ENCODE data around the gene HDAC5.

The HDAC5 gene

DNA sequence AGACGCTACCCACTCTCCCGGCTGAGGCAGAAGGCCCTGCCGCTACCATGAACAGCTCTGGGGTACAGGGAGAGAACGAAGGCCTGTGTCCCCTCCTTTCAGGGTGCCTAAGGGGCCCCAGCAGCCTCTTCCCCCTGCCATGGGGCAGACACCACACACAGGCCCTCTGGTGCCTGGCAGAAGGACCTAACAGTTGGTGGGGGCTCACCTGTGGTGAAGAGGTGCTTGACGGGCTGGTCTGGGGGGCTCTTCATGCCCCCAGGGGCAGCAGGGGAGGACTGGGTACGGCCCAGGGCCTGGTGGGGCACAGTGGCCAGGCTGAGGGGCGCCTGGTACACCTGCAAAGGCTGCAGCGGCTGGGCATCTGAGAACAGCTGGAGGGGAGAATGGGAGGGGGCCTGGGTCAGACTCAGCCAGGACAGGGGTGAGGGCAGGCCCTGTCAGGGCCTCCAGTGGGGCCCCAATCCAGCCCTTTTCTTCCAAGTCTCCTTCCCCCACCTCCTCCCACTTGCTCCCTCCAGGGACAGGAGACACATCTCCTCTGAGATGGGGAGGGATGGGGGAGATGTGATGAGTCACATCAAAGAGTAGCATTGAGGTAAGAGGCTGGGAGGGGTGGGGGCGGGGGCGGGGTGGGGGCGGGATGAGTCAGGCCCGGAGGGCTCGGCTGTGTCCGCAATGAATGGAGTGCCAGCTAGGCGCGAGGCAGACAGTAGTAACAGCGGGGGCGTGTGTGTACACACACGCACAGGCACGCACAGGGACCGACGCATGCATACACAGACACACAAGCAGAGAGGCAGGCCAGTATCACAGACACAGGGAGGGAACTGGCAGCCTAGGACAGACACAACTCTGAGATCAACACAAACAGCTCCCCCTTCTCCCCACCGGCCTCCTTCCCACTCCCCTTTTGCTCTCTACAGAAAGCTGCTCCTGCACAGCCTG, 36.8 kb downstream of the HDAC5 start:
- no peak for DNase-seq

DNA sequence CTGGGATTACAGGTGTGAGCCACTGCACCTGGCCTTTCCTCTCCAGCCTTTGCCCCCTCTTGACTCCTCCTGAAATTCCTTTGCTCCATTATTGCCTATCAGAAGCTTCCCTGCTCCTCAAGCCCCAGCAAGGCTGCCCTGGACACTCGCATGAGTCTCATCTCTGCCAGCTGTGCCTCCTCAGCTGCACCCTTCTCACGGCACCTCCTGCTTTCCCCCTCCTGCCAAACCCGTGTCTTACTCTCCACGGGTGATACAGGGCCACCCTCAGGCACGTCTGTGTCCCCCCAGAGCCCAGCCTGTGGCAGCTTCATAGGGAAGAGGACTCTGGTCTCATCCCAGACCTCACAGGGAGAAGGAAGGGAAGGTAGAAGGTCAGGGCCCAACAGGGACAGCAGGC, 37.5 kb downstream of the HDAC5 start:
- DNase-seq = no peak

DNA sequence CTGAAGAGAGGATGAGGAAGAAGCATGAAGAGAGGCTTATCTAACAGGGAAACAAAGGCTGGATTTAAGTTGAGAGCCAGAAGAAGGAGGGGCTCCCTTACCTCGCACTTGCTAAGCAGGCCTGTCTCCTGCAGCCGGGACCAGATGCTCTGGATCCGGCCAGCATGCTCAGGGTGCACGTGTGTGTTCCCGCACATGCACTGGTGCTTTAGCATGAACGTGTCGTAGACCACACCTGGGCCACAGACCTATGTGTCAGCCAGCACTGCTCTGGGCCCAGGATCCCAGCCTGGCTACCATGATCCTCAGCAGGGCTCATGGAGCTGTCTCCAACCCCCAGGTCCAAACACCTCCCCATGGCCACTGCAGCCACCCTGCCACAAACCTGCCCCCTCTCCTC, 38.5 kb downstream of the HDAC5 start:
- no peak for DNase-seq

DNA sequence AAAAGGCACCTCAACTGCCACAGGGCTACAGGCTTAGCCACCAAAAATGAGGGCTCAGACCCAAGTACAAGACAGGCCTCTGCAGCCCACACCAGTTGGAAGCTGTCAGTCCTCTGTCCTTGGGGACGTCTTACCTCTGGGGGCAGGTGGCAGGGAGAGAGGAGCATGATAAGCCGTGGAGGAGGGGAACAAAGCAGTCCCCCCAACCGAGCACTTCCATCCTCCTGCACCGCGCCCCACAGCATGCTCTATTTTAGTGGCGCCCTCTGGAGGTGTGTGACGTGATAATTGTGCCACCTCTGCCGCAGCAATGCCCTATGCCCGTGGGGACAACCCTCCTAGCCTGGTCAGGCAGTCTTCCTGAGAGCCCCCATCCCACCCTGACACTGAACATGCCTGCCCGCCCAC, 39.3 kb downstream of the HDAC5 start:
- DNase-seq = no peak

DNA sequence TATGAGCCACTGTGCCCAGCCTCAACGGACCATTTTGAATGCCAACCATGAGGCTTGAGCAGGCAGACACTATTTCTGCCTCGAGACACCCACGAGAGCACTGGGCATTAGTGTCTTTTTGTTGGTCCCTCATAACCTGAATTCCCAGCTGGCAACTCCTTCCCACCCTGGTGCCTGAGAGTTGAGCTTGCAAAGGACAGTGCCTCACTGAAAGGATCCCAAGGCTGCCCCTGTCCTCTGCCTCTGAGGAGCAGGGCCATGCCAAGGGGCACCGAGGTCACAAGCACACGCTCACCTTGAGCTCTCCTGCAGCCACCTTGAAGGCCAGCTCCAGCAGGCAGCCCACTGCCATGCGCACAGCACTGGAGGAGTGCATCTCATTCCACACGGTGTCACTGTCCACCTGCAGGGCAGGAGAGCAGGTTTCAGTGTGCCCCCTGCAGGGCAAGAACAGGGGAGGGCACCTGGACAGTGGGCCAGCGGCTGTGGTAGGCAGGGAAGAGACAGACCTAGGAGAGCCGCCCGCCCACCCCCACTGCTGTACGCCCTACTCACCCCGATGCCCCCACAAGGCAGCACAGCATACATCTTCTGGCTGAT, 40.1 kb downstream of the HDAC5 start:
- DNase-seq = peak in 1 of 2 experiments; percentile 59

DNA sequence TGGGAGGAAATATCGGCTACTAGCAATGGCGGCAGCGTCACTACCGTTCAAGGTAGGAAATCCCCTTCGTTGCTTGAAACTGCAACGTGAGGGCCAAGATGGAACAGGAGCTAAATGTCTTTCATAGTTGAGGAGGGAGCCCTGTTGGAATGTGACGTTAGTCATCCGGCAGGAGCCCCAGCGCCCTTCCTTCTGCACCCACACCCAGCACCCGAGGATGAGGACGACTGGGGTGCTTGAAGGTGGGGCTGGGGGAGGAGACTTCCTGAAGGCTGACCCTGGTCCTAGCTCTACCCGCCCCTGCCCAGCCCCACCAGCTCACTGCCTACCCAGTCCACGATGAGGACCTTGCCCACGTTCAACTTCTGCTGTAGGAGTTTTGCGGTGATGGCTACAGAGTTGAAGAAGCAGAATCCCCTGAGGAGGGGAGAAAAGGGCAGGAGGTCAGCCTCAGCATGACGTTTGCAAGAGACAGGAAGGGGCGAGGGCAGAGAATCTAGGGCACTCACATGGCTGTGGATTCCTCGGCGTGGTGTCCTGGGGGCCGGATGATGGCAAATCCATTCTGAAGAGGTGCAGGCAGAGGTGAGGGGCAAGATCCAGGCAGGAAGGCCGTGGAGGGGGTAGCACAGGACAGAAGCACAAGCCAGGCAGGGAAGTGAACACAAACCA, 41.0 kb downstream of the HDAC5 start:
- DNase-seq = no peak

DNA sequence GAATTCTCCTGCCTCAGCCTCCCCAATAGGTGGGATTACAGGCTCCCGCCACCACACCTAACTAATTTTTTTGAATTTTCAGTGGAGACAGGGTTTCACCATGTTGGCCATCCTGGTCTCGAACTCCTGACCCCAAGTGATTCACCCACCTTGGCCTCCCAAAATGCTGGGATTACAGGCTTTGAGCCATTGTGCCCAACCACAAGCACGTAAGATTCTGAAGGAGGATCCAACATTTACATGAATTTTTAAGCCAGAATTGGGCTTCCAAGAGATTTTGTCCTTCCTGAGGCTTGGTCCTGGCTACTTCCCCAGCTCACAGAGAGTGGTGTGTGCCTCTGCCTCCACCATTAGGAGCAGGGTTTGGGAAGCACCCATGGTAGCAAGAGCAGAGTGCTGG, 41.8 kb downstream of the HDAC5 start:
- DNase-seq = no peak

DNA sequence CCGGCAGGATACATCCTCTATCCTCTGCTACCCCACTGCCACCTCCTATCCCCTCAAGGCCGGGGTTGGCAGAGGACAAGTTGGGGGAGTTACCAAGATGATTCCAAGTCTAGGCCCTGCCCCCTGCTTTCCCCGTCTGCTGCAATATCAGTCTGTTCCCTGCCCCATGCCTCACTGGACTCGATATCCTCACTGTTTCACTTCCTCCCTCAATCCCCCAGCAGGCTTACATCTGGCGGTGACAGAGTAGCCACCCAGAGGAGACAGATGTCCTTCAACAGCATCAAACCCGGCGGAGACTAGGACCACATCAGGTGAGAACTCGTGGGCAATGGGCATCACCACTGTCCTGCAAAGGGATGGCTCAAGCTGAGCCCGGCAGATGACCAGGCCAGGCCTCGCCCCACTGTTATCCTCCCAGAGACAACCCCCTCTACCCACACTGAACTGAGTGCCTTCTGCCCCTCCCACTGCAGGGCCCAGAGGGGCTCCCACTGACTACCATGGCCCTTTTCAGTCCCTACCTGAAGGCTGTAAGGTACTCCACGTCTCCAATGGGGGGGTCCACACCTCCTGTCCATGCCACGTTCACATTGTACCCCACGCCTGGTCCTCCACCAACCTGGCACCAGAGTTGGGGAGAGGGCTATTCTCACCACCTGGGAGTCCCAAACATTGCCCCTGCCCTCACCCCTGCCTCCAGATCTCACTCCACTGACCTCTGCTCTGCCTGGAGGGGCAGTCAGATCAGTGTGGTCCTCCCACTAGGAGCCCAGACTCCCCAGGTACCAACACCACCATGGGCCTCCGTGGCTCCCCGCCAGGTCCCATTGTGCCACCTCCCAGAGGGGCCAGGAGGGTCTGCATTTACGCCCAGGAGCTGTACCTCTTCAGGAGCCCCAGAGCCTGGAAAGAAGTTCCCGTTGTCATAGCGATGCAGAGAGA, 43.3 kb downstream of the HDAC5 start:
- no peak for DNase-seq

DNA sequence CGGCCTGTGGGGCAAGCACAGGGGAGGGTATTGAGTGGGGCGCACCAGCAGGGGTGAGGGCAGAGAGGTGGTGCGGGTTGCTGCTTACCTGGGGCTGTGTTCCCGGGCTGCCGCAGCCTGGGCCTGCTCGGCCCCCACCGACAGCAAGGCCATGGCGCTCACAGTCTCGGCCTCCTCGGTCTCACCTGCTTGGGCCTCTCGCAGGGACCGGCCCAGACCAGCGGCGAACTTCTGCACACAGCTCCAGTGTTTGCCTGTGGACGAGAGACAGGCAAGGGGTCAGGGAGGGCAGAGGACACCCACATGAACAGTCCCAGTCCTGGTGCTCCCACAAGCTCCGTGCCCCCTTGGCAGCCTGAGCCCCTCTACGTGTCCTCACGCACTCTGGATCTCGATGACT, 45.0 kb downstream of the HDAC5 start:
- no peak for DNase-seq

DNA sequence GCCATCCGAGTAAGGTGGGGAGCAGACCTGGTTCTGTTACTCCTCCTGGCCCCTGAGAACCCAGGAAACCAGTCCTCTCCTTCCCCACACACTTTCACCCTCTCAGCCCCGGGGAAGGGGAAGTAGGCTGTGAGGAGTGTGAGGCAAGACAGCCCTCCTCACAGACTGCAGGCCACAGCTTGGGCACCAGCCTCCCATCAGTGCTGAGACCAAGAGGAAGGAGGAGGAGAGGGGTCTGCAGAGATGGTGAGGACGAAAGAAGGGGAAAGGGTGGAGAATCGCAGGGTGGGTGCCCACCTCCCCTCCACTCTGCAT, 45.9 kb downstream of the HDAC5 start:
- DNase-seq = no peak

DNA sequence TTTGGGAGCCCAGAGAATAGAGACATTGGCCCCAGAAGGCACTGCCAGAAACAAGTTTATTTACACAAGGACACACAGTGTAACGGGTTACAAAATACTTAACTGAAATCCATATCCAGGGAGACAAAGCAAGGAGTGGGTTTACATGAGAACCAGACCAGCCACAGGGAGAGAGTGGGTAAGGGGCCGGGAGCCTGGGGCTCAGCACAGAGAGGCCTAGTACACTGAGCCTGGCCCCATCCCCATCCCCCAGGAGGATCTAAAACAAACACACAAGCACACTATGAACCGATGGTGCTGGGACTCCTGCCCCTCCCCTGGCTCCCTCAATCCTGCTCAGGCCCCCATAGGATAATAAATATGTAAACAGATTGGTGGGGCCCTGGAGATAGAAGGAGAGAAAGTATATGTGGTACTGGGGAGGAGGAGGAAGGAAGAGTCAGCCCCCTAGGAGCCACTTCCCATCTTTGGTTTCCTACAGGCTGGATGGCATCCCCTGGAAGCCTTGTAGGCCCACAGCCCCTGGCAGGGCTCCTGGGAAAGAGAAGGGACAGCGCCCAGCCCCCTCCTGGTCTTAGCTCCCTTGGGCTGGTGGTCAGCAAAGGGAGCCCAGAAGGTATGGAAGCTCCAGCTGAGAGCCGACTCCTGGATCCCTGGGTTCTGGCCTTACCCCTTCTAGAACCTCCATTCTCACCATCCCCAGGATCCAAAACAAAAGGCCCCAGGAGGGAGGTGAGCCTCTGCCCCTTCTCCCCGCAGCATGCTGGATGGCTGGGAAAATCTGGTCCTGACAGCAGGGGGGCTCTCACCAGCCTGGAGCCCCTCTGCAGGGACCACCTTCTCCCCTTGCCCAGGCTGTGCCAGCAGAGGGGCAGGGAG, 46.5 kb downstream of the HDAC5 start:
- DNase-seq = no peak

DNA sequence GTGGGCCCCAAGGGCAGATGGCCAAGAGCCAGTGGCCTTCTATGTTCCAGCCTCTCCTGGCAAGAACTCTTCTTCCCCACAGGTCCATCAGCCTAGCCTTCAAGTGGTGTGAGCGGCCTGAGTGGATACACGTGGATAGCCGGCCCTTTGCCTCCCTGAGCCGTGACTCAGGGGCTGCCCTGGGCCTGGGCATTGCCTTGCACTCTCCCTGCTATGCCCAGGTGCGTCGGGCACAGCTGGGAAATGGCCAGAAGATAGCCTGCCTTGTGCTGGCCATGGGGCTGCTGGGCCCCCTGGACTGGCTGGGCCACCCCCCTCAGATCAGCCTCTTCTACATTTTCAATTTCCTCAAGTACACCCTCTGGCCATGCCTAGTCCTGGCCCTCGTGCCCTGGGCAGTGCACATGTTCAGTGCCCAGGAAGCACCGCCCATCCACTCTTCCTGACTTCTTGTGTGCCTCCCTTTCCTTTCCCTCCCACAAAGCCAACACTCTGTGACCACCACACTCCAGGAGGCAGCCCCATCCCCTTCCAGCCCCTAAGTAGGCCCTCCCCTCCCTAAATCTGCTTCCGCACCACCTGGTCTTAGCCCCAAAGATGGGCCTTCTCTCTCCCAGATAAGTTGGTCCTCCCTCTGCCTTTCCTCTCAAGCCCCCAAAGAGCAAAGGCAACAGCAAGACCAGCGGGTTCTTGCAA, 47.7 kb downstream of the HDAC5 start:
- DNase-seq = no peak

DNA sequence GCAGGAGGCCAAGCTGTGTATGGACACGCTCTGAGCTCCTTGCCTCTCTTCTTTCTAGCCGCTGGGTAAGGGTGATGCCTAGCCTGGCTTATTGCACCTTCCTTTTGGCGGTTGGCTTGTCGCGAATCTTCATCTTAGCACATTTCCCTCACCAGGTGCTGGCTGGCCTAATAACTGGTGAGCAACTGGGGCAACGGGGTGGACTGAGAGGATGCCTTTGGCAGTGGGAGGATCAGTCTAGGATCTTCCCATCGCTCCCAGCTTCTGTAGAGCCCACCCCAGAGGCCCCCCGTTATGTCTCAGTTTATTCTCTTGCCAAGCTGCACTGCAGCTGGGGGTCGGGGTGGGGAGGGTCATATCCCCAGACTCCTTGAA, 48.5 kb downstream of the HDAC5 start:
- DNase-seq = no peak

DNA sequence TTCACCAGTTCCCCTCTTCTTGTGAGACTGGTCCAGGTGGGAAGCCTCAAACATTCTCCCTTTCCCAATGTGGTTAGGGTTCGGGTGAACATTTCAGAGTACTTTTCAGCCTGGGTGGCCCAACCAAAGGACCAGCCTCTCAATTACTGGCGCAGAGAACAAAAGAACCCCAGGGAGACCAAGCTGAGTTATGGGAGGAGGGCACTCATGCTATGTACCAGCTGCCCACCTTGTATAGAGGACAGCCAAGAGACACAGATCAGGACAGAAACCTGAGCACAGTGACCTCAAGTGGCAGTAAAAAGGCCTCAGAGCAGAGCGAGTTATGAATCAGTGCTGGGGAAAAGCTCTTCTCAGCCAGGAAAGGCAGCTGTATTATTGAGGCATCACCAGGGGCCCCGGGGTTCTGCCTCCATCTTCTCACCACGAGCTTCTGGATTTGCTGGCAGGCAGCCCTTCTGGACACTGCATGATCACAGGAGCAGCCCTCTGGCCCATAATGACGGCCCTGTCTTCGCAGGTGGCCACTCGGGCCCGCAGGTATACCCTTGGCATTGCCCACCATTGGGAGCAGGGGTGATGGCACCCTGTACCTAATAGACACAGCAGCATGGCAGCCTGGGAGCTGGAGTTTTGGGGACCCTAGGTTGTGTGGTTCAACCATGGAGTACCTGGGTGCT, 49.1 kb downstream of the HDAC5 start:
- DNase-seq = no peak

DNA sequence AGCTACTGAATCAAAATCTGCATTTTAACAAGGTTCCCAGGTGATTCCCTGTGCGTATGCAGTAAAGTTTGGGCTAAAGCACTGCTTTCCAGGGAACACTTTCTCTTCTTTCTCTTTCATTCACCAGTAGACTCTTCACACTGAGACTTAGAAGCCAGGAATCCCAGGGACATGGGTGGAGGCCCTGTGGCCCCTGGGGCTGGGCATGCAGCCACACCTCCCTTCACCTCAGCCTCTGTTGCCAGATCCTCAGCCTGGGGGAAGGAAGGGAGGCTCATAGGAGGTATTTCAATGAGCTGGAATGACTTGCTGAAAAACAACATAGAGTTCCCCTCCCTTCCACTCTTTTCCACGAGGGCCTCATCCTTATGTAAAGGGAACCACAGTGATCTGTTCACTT, 51.7 kb downstream of the HDAC5 start:
- DNase-seq = no peak

DNA sequence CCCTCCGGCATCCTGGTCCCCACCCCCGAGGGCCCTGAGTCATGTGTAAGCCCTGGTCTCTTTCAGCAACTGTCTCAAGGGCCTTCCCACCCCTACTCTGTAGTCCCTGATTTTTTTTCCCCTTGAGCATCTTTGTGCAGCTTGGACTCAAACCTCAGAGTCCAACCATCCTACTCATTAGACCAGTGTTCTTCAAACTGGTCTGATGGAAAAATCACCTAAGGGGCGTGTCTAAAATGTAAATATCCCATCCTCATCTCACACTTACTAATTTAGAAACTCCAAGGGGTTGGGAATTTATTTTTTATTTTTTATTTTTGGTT, 52.3 kb downstream of the HDAC5 start:
- no peak for DNase-seq

DNA sequence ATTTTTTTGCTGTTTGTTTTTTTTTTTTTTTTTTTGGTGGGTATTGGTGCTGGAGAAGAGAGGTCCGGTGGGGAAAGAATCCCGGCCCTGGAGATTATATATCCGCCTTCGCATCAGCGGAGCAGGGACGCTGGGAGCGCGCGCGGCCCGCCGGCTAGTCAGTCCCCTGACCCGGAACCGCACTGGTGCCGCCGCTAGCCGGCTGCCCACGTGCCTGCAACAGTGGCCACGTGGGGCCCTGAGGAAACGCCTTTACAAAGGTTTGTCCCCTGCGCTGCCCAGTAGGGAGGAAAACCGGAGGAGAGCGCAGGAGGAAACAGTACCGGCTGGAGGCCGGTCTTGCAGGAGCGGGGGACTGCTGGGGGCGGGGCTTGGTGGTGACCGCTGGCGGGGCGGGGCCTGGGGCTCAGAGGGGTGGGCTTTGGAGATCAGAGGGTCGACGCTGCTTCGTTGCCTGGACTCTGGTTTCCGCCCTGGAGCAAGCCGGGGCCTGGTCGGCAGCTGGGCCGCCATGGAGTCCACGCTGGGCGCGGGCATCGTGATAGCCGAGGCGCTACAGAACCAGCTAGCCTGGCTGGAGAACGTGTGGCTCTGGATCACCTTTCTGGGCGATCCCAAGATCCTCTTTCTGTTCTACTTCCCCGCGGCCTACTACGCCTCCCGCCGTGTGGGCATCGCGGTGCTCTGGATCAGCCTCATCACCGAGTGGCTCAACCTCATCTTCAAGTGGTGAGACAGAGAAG, 52.8 kb downstream of the HDAC5 start, which contains the start of gene G6PC3:
Gene G6PC3, plus strand, starts transcription at position 281 of the 743 bp plus-strand sequence. Its CDS starts 231 bp downstream, at position 512.
- DNase-seq = peak; percentile 99 to 100

DNA sequence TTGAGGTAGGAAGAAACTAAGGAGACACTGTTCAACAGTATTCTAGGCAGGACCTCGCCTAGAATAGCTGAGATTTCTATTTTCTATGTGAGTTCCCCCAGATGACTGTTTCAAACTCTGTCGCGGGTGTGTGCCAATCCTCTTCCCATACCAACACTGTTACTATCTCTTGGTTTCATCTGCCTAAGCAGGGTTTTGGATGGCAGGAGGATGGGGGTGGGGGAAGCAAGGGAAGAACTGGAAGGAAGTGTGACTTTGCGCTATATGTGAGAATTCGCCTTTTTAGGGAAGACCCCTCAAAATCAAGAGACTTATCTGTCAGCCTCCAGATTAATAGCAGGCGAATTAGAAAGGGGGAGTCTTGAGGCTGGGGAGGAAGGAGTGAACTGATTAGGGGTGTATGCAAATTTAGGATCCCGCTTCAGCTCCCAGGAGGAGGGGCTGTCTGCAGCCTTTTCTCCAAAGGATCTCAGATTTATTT, 53.4 kb downstream of the HDAC5 start:
- DNase-seq = no peak

DNA sequence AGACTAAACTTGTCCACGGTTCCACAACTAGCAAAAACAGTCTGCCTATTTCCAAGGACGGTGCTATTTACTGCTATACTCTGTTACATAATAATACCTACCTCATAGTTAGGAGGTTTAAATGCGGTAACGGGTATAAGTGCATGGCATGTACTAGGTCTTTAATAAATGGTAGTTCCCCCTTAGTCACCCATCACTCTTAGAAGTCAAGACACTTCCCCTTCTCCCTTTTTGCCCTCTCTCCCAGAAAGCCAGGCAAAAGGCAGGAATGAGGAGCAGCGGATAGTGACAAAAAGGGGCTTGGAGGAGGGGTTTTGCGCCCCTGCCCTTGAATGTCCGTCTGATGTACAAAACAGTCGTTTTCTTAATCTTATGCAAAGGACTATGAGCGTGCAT, 55.9 kb downstream of the HDAC5 start:
- no peak for DNase-seq
